ENCODE data around the gene NUP37.

DNA sequence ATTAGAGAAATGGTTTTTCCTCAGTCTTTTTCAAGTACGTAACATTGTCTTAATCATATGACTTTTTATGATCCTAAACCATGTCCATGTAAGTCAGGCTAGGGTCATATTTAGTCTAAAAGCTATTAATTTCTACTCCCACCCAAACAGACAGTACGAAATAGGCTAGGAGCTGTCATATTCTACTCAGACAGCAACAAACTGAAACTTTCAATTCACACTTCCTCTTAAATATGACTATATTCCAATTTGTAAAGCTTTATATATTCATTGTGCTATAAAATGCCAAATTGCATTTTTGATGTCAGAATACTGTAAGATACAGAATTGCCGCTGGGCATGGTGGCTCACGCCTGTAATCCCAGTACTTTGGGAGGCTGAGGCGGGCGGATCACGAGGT lies 3.5 kb downstream of the NUP37 start:
- TF ChIP-seq, protein P1, sequence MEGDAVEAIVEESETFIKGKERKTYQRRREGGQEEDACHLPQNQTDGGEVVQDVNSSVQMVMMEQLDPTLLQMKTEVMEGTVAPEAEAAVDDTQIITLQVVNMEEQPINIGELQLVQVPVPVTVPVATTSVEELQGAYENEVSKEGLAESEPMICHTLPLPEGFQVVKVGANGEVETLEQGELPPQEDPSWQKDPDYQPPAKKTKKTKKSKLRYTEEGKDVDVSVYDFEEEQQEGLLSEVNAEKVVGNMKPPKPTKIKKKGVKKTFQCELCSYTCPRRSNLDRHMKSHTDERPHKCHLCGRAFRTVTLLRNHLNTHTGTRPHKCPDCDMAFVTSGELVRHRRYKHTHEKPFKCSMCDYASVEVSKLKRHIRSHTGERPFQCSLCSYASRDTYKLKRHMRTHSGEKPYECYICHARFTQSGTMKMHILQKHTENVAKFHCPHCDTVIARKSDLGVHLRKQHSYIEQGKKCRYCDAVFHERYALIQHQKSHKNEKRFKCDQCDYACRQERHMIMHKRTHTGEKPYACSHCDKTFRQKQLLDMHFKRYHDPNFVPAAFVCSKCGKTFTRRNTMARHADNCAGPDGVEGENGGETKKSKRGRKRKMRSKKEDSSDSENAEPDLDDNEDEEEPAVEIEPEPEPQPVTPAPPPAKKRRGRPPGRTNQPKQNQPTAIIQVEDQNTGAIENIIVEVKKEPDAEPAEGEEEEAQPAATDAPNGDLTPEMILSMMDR (IDR thresholded peaks at IDR 0.05), result no peak
- no peak for TF ChIP-seq EP300 (IDR thresholded peaks at IDR 0.05)
